ENCODE data around the gene NRP2.

The NRP2 gene

DNA sequence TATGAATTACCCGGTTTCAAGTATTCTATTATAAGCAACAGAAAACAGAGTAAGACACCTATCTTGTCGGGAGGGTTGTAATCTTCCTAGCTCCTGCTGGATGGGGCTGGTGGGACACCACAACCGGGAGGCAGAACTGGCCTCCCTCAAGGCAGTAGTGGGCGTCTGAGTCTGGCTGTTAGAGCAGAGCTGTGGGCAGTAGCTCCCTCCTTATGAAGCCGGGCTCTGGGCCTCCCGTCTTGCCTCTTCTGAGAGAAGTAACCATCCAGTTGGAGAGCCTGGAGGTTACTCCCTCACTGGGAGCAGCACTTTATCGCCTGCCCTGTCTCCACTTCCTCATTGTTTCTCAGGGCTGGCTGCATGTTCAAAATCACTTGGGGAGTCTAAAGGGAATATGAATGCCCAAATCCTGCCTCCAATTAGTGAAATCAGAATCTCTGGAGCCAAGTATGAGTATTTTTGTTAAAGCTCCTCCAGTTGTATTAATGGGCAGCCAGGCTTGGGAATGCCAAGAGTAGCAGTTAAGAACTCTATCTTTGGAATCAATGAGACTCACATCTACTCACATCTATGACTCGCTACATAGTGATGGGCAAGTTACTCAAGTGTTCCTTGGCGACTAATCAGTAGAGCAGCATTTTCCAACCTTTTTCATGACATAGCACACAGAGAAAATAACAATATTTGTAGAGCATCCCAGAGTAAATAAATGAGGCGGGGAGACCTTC lies 27.3 kb upstream of the NRP2 start:
- H3K27me3 ChIP-seq (ENCODE audit: low read depth), result no peaks in the 10 kb centered on the region; the same call in 1 of the 2 replicates
- in situ Hi-C loops (cut with MboI; ENCODE audit: low sequenced_read_pairs), result no loop called here
- no peak for DNase-seq (ENCODE audit: low spot score in 2 of 2)

DNA sequence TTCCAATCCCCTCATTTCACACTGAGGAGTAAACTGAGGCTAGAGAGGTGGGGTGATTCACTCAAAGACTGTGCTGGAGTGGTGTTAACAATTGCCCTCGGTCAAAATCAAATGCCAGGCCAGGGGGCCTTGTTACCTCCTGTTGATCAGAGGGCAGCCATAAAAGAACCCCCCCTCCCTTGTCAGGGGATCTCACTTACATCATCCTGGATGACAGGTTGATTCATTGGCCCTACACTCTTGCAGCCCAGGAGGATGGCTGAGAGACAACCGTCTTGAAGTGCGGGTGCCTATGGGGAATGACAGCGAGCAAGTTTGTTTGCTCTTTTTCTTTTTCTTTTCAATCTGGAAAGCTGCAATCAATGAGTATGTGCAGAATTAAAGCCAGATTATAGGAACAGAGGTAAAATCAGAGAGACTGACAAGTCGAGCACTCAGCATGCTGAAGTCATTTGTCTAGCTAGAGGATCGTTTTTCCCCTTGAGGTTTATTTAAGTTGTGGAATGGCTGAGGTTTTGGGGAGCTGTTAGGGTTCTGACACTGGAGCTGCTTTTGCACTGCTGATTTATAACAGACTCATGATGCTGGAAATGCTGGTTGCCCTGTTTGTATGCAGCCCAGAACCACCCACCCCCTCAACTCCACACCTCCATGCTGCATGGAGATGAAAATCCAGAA lies 26.4 kb upstream of the NRP2 start:
- no peak for DNase-seq (ENCODE audit: low spot score in 2 of 2)
- Histone ChIP-seq H3K4me3 (no peak overlapping the region), H3K36me3 (replicated peaks) (no peaks in the 10 kb centered on the region), H3K9me3 (no peaks in the 10 kb centered on the region), H3K4me1 (no peaks in the 10 kb centered on the region; the same call in 1 of the 2 replicates), H3K27me3 (ENCODE audit: low read depth) (peaks cover 3% of the 10 kb centered on the region; the same call in 1 of the 2 replicates)
- in situ Hi-C loops (cut with MboI; ENCODE audit: low sequenced_read_pairs), result no loop called here

More for the DNA sequence above, 27.3 kb upstream of the NRP2 start:
- H3K9me3 ChIP-seq, result no peaks in the 10 kb centered on the region
- no peaks in the 10 kb centered on the region for H3K36me3 ChIP-seq (replicated peaks)
- H3K4me1 ChIP-seq, result peaks cover 7% of the 10 kb centered on the region
- H3K4me3 ChIP-seq, result no peak overlapping the region

DNA sequence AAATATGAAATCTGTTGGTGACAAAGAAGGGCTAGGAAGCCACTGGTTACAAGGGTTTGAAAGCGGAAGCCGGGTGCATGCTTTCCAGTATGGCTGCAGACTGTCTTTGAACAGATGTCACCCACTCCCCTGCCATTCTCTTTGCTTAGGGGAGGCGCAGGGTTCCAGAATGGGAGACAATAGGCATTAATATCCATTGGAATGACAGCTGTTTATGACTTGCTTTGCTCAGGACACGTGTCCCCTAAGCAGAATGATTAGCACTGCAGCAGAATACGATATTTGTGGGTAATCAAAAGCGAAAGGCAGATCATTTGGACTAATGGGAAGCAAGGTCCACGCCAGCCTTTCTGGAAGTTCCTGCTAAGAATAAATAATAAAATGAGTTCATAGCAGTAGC lies 25.8 kb upstream of the NRP2 start:
- DNase-seq (ENCODE audit: low spot score in 2 of 2), result no peak
- Histone ChIP-seq H3K4me3 (no peak overlapping the region), H3K4me1 (no peaks in the 10 kb centered on the region), H3K27me3 (ENCODE audit: low read depth) (peaks cover 3% of the 10 kb centered on the region; the same call in 1 of the 2 replicates), H3K36me3 (replicated peaks) (no peaks in the 10 kb centered on the region), H3K9me3 (no peaks in the 10 kb centered on the region)
- in situ Hi-C loops (cut with MboI; ENCODE audit: low sequenced_read_pairs), result no loop called here

DNA sequence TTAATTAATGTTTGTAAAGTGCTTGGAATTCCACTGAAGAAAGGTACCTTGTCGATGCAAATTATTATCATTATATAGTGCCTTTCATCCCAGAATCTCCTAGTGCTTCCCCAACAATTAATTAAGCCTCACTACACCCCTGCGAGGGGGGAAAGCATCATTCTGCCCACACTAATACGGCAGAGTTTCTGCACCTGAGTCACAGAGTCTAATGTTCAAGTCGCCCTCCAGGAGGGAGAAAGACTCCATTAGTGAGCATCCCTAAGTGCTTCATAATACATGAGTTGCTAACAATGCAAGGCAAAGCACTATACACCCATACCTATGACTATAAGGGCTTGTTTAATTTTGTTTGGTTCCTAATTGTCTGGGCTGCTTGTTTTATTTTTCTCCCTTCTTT lies 25.4 kb upstream of the NRP2 start:
- in situ Hi-C loops (cut with MboI; ENCODE audit: low sequenced_read_pairs), result no loop called here

DNA sequence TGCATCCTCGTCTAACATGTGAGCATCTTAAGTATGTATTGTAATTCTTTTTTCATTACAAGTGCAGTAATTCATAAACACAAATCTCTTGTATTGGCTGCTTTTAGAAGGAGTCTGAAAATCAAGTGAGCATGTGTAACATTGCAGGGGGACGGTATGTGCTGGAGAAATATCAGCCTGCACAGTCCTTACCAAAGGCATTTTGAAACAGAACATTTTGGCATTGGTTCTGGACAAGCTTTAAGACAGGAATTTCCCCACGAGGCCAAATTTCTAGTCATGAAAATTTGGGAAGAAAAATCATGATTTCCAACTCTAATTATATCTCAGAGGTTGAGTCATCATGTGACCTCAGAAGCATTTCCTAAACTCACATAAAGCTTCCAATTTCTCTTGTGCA lies 24.7 kb upstream of the NRP2 start:
- H3K4me1 ChIP-seq, result no peaks in the 10 kb centered on the region
- H3K4me3 ChIP-seq, result no peak overlapping the region
- in situ Hi-C loops (cut with MboI; ENCODE audit: low sequenced_read_pairs), result no loop called here
- peaks cover 3% of the 10 kb centered on the region; the same call in 1 of the 2 replicates for H3K27me3 ChIP-seq (ENCODE audit: low read depth)
- no peak for DNase-seq (ENCODE audit: low spot score in 2 of 2)
- no peaks in the 10 kb centered on the region for H3K36me3 ChIP-seq (replicated peaks)
- no peaks in the 10 kb centered on the region for H3K9me3 ChIP-seq

More for the DNA sequence above, 25.4 kb upstream of the NRP2 start:
- no peak for DNase-seq (ENCODE audit: low spot score in 2 of 2)
- no peaks in the 10 kb centered on the region for H3K9me3 ChIP-seq
- H3K4me3 ChIP-seq, result no peak overlapping the region
- H3K27me3 ChIP-seq (ENCODE audit: low read depth), result peaks cover 3% of the 10 kb centered on the region; the same call in 1 of the 2 replicates
- H3K4me1 ChIP-seq, result no peaks in the 10 kb centered on the region
- H3K36me3 ChIP-seq (replicated peaks), result no peaks in the 10 kb centered on the region

DNA sequence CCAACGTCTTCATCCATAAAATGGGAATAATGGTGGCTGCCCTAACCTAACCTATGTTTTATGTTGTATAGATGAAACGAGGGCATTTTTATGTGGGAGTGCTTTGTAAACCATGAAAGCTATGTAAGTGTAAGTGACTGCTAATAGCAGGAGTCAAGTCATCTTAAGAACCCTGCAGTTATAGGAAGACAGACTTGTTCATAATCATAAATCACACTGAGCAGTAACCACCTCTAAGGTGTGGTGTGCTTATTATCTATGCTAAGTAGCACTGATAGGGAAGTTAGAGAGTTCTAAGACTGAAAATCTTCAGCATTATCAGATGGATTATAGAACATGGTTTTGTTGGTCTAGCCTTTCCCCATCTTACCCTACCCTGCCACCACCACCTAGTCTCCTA lies 24.2 kb upstream of the NRP2 start:
- Histone ChIP-seq H3K4me1 (no peaks in the 10 kb centered on the region), H3K9me3 (no peaks in the 10 kb centered on the region), H3K27me3 (ENCODE audit: low read depth) (peaks cover 3% of the 10 kb centered on the region; the same call in 1 of the 2 replicates), H3K36me3 (replicated peaks) (no peaks in the 10 kb centered on the region), H3K4me3 (no peak overlapping the region)
- in situ Hi-C loops (cut with MboI; ENCODE audit: low sequenced_read_pairs), result no loop called here
- DNase-seq (ENCODE audit: low spot score in 2 of 2), result no peak

DNA sequence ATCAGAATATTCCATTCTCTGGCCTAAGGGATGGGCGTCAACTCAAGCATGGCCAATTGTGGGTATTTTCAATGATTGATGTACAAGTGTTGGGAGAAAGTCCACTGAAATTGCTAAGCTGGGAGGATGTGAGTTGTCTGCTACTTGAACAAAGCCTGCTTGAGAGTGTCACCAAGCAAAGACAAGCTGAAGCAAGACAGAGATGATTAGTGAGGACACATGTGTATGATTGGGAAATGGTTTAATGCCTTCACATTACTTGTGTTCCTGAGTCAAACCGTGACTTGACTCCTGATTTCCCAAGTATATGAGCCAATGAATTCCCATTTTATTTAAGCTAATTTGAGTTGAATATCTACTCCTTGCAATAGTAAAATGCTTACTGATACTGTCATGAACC lies 23.7 kb upstream of the NRP2 start:
- Histone ChIP-seq H3K9me3 (no peaks in the 10 kb centered on the region), H3K4me3 (no peak overlapping the region), H3K27me3 (ENCODE audit: low read depth) (peaks cover 3% of the 10 kb centered on the region; the same call in 1 of the 2 replicates), H3K36me3 (replicated peaks) (no peaks in the 10 kb centered on the region), H3K4me1 (no peaks in the 10 kb centered on the region)
- DNase-seq (ENCODE audit: low spot score in 2 of 2), result no peak
- in situ Hi-C loops (cut with MboI; ENCODE audit: low sequenced_read_pairs), result no loop called here

DNA sequence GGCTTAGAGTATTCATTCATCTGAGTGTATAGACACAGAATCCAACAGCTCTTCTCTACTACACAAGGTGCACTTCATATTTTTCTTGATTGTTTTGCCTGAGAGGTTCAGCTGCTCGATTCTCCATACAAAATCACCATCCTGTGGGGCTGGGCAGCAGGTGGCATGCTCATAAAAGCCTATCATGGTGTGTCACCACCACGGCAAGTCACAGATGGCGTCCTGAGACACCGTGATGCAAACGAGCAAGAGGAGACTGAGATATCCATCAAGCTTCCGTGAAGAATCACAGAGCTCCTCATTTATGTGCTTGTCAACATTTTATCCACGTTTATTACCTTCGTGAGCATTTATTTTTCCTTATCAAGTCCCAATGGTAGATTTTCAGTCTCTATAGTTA lies 22.4 kb upstream of the NRP2 start:
- Histone ChIP-seq H3K4me3 (no peak overlapping the region), H3K36me3 (replicated peaks) (no peaks in the 10 kb centered on the region), H3K9me3 (no peaks in the 10 kb centered on the region), H3K27me3 (ENCODE audit: low read depth) (peaks cover 3% of the 10 kb centered on the region; the same call in 1 of the 2 replicates), H3K4me1 (no peaks in the 10 kb centered on the region)
- no peak for DNase-seq (ENCODE audit: low spot score in 2 of 2)
- in situ Hi-C loops (cut with MboI; ENCODE audit: low sequenced_read_pairs), result no loop called here

DNA sequence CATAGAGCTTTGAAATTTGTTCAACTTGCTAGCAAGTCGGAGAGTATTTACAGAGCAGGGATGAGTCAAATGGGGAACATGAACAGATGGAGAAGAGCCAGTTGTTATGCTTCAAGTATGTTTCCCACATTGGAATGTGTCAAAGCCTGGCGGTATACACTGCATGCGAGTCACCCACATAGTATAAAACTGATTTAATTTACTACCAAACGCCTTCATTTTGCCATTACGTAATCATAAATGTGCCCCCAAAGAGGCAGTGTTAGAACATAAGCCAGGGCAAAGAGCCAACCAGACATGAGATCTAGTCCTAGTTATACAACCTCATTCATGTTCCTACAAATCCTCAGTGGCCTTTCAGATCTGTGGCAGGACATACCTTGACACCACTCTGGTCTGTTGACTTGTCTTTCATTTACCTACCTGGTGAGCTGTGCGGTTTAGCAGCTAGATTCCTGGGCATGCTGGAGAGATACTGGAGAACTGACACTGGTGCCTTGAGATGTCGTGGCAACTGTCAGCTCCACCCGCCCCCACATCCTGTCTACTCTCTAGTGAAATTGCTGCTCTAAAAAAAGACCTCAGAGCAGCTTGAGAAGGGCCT lies 21.7 kb upstream of the NRP2 start:
- H3K4me3 ChIP-seq, result no peak overlapping the region
- H3K9me3 ChIP-seq, result no peaks in the 10 kb centered on the region
- in situ Hi-C loops (cut with MboI; ENCODE audit: low sequenced_read_pairs), result no loop called here

DNA sequence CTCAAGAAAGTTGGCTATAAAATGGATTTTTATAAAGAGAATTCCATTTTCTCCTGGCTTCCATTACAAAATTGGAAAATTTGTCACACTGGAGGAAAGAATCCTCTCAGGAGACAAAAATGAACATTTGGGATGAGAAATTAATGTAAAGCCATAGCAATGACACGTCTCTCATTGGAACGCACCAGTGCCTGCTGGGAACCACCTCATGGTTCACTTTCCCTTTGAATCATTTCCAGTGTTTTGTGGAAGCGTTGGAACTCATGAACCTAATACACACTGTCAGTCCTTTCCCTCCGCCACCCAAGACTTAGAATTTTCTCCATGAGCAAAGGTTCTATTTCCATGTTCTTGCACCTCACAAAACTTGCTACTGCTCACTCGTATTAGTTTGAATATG lies 21.0 kb upstream of the NRP2 start:
- Histone ChIP-seq H3K27me3 (ENCODE audit: low read depth) (peaks cover 3% of the 10 kb centered on the region; the same call in 1 of the 2 replicates), H3K9me3 (no peaks in the 10 kb centered on the region), H3K36me3 (replicated peaks) (no peaks in the 10 kb centered on the region), H3K4me1 (no peaks in the 10 kb centered on the region; the same call in 1 of the 2 replicates), H3K4me3 (no peak overlapping the region)
- no peak for DNase-seq (ENCODE audit: low spot score in 2 of 2)
- in situ Hi-C loops (cut with MboI; ENCODE audit: low sequenced_read_pairs), result no loop called here

More for the DNA sequence above, 21.7 kb upstream of the NRP2 start:
- no peak for DNase-seq (ENCODE audit: low spot score in 2 of 2)
- Histone ChIP-seq H3K4me1 (no peaks in the 10 kb centered on the region; the same call in 1 of the 2 replicates), H3K36me3 (replicated peaks) (no peaks in the 10 kb centered on the region), H3K27me3 (ENCODE audit: low read depth) (peaks cover 3% of the 10 kb centered on the region; the same call in 1 of the 2 replicates)

DNA sequence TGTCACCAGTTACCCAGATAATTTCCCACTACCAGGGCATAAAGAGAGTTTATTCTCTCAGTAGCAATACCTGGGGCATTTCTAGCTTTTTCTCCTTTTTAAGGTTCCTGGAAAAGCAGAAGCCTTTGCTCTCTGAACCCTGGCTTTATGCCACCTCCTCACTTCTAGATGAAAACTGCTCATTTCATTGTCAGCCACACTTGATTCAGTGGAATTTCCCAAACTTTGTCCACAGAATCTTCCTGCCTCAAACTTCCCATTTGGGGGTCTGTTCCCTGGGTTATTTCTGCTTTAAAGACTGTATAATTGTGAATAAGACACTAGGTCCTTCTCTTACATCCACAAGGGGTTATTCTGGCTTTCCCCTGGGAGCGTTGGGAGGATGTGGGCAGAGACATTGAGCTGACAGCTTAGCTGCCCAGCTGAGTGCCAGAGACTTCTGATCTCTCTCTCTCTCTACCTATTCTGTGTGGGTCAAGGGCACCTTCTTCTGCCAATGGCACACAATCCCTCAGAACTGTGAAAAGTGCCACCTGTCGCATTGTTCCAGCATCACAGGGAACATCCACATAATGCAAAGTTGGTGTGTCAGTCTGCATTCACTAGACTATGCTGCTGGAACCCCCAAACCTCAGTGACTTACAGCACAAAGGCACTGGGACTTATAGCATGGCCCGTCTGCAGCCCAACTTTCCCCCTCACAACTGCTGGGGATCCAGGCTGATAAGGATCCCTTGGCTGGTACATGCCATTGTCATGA lies 19.9 kb upstream of the NRP2 start:
- DNase-seq (ENCODE audit: low spot score in 2 of 2), result no peak
- Histone ChIP-seq H3K36me3 (replicated peaks) (no peaks in the 10 kb centered on the region), H3K9me3 (no peaks in the 10 kb centered on the region), H3K4me1 (no peaks in the 10 kb centered on the region; the same call in 1 of the 2 replicates), H3K27me3 (ENCODE audit: low read depth) (peaks cover 3% of the 10 kb centered on the region; the same call in 1 of the 2 replicates), H3K4me3 (no peak overlapping the region)
- in situ Hi-C loops (cut with MboI; ENCODE audit: low sequenced_read_pairs), result no loop called here

DNA sequence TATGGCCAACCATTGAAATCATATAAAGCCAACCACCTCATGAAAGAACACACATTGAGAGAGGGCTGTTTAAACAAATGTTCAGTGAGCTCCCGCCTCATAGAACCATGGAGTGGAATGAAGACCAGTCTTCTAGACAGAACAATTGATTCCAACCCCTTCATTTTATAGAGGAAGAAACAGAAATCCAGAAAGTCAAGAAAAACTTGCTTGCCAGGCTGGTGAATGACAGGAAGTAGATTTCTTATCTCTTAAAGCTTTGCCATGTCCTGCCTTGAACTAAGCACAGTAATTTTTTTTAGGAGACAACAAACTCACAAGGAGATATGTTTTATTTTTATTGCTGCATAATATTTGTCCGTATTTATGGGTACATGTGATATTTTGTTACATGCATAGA lies 16.5 kb upstream of the NRP2 start:
- Histone ChIP-seq H3K27me3 (ENCODE audit: low read depth) (no peaks in the 10 kb centered on the region), H3K36me3 (replicated peaks) (no peaks in the 10 kb centered on the region), H3K9me3 (no peaks in the 10 kb centered on the region), H3K4me3 (no peak overlapping the region), H3K4me1 (no peaks in the 10 kb centered on the region; the same call in 1 of the 2 replicates)
- DNase-seq (ENCODE audit: low spot score in 2 of 2), result no peak
- in situ Hi-C loops (cut with MboI; ENCODE audit: low sequenced_read_pairs), result no loop called here

DNA sequence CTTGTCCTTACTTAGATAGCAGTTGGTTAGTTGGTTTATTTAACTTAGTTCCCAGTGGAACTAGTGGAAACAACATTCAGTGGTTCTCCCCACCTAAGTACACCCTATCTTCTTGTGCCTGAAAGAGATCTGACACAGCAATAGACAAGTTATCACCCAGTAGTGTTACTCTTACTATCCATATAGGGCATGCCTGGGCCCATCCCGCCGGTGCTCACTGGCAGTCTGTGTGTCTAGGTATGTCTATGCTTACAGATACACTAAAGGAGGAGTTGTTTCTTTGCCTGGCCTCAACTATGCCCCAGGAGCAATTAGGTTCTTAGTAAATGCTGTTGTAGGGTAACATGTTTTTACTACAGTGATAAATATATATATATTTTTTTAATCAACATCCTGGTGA lies 12.0 kb upstream of the NRP2 start:
- Histone ChIP-seq H3K36me3 (replicated peaks) (no peaks in the 10 kb centered on the region), H3K27me3 (ENCODE audit: low read depth) (no peaks in the 10 kb centered on the region), H3K4me1 (no peaks in the 10 kb centered on the region; the same call in 1 of the 2 replicates), H3K4me3 (no peak overlapping the region), H3K9me3 (no peaks in the 10 kb centered on the region)
- in situ Hi-C loops (cut with MboI; ENCODE audit: low sequenced_read_pairs), result no loop called here
- no peak for DNase-seq (ENCODE audit: low spot score in 2 of 2)
